OCI-LY7 (cell line): ENCODE results near the gene LEAP2. TPM values are rescaled to one million over a fixed set of nuclear protein-coding genes. Genes with fewer than 3 reads are reported as not detected.

Experiments used
- BruUV-seq: library from RNA; stranded (reverse); fragments of 400-500 nt; replicated peaks from 2 replicates; lab custom pipeline; 2021; lab: Mats Ljungman, UMichigan
- CTCF ChIA-PET: fragments of 300-600 bp; sonication (Branson Sonifier 250); formaldehyde crosslinking; loops from one replicate; lab custom pipeline; 2022; ENCODE audit warnings: antibody characterized with exemption; ENCODE audit not compliant: unreplicated experiment; lab: Charles Lee
- POLR2A ChIA-PET: fragments of 300-600 bp; sonication (Branson Sonifier 250); formaldehyde crosslinking; loops from one replicate; lab custom pipeline; 2022; ENCODE audit warnings: antibody characterized with exemption; lab: Charles Lee
- DNase-seq: peaks from one replicate; pipeline ENCODE4 v3.0.0-alpha.2; 2015; ENCODE audit warnings: low spot score
- H2AFZ ChIP-seq: fragments of 200-600 bp; sonication (generic), shearing (Covaris generic); 2 replicates; pipeline ENCODE4 v1.6.1; 2014; ENCODE audit warnings: mild to moderate bottlenecking, antibody characterized with exemption, low read length, moderate library complexity
- H3K27ac ChIP-seq: fragments of 200-600 bp; sonication (generic); 2 replicates; pipeline ENCODE4 v1.5.1; 2014; ENCODE audit warnings: mixed run types, low read depth, mild to moderate bottlenecking, moderate library complexity, low read length, inconsistent platforms; ENCODE audit not compliant: poor library complexity, severe bottlenecking
- H3K36me3 ChIP-seq: fragments of 200-600 bp; sonication (generic); 2 replicates; pipeline ENCODE4 v1.6.1; 2014; ENCODE audit warnings: mild to moderate bottlenecking, antibody characterized with exemption, low read length, moderate library complexity, mixed read lengths; ENCODE audit not compliant: insufficient read depth
- H3K4me1 ChIP-seq: fragments of 200-600 bp; sonication (generic); 2 replicates; pipeline ENCODE4 v1.5.1; 2014; ENCODE audit warnings: mild to moderate bottlenecking, low read length; ENCODE audit not compliant: insufficient read depth, poor library complexity, severe bottlenecking
- H3K4me2 ChIP-seq: fragments of 200-600 bp; sonication (generic); 2 replicates; pipeline ENCODE4 v1.6.1; 2014; ENCODE audit warnings: mild to moderate bottlenecking, low read length
- H3K4me3 ChIP-seq: fragments of 200-600 bp; sonication (generic); 2 replicates; pipeline ENCODE4 v1.5.1; 2014; ENCODE audit warnings: mild to moderate bottlenecking, low read depth, low read length; ENCODE audit not compliant: poor library complexity, severe bottlenecking
- H3K79me2 ChIP-seq: fragments of 200-600 bp; sonication (generic); 2 replicates; pipeline ENCODE4 v1.6.1; 2016; ENCODE audit warnings: low read depth, mild to moderate bottlenecking, low read length, moderate library complexity, mixed read lengths; ENCODE audit not compliant: insufficient read depth
- H3K9me2 ChIP-seq: fragments of 200-600 bp; sonication (generic); 2 replicates; pipeline ENCODE4 v1.6.1; 2016; ENCODE audit warnings: mild to moderate bottlenecking, low read length, mixed read lengths; ENCODE audit not compliant: insufficient read depth
- H3K9me3 ChIP-seq: fragments of 200-600 bp; sonication (generic); 2 replicates; pipeline ENCODE4 v1.6.1; 2014; ENCODE audit warnings: mild to moderate bottlenecking, mixed run types, low read length, mixed read lengths
- H4K20me1 ChIP-seq: fragments of 200-600 bp; sonication (generic); 2 replicates; pipeline ENCODE4 v1.6.1; 2014; ENCODE audit warnings: mild to moderate bottlenecking, antibody characterized with exemption, low read length, moderate library complexity, mixed read lengths; ENCODE audit not compliant: insufficient read depth
- CTCF ChIP-seq: fragments of 200-600 bp; sonication (generic); conservative IDR thresholded peaks from 2 replicates; pipeline ENCODE4 v1.5.1; 2014; ENCODE audit warnings: mild to moderate bottlenecking, antibody characterized with exemption, low read length, moderate library complexity, mixed read lengths
- EZH2phosphoT487 ChIP-seq: fragments of 200-600 bp; sonication (generic); IDR thresholded peaks from 2 replicates; pipeline ENCODE4 v1.6.1; 2018; ENCODE audit warnings: low read depth, borderline replicate concordance, mild to moderate bottlenecking, mixed run types, antibody characterized with exemption, low read length, moderate library complexity, mixed read lengths
- intact Hi-C: fragments of 100-400 bp; cut with micrococcal nuclease; formaldehyde crosslinking; loops from one replicate; pipeline ENCODE4 v1.10.0; 2022; ENCODE audit not compliant: unreplicated experiment
- total RNA-seq, 2 experiments: library from RNA; depleted of rRNA in 1 of 2; stranded (reverse); fragments of >200 nt in 1 of 2; shearing (Covaris generic) in 1 of 2; gene quantifications; 2 replicates each; pipeline ENCODE4 v1.2.3, GENCODE V29; 2014 to 2022

The LEAP2 gene
- total RNA-seq, 2 experiments from 2014 or later: 4.4 to 5.6 TPM

- no TSS peak for BruUV-seq
- H3K4me3 ChIP-seq: no peak overlapping the region
- ChIA-PET CTCF (no interaction called here), POLR2A (interaction anchor here (0.6 kb wide), 1 partner anchor 23 kb away, joined by 3 read pairs; no protein-coding TSS in a partner anchor)
- H3K36me3 ChIP-seq: no peaks in the 10 kb centered on the region
- H4K20me1 ChIP-seq: no peaks in the 10 kb centered on the region
- H3K4me2 ChIP-seq: no peak overlapping the region
- no peaks in the 10 kb centered on the region for H3K4me1 ChIP-seq
- DNase-seq: no peak
- no peak for TF ChIP-seq CTCF
- H3K9me3 ChIP-seq: no peaks in the 10 kb centered on the region
- no peak overlapping the region for H2AFZ ChIP-seq
- intact Hi-C loops: loop anchor here (10.0 kb wide), 1 partner anchor 457 kb away; no protein-coding TSS in a partner anchor
- no peaks in the 10 kb centered on the region for H3K79me2 ChIP-seq
- no peaks in the 10 kb centered on the region for H3K9me2 ChIP-seq
- no peak overlapping the region for H3K27ac ChIP-seq
These were observed 35.6 kb upstream of the LEAP2 start for GRCh38 chr5:132837868-132838267.

- no peaks in the 10 kb centered on the region for H3K4me1 ChIP-seq
- POLR2A ChIA-PET: interaction anchor here (0.7 kb wide), 1 partner anchor 45 kb away, joined by 3 read pairs; no protein-coding TSS in a partner anchor
- no TSS peak for BruUV-seq
- no peaks in the 10 kb centered on the region for H3K79me2 ChIP-seq
- H2AFZ ChIP-seq: no peak overlapping the region
- intact Hi-C loops: loop anchor here (10.0 kb wide), 1 partner anchor 456 kb away; no protein-coding TSS in a partner anchor
- no peak overlapping the region for H3K4me2 ChIP-seq
- H3K36me3 ChIP-seq: no peaks in the 10 kb centered on the region
- H3K9me2 ChIP-seq: no peaks in the 10 kb centered on the region
- CTCF ChIA-PET: no interaction called here
- no peaks in the 10 kb centered on the region for H4K20me1 ChIP-seq
- H3K4me3 ChIP-seq: no peak overlapping the region
- no peaks in the 10 kb centered on the region for H3K9me3 ChIP-seq
- DNase-seq: no peak
- TF ChIP-seq EZH2phosphoT487: no peak
- no peak for TF ChIP-seq CTCF
- H3K27ac ChIP-seq: no peak overlapping the region
These were observed 34.8 kb upstream of the LEAP2 start for GRCh38 chr5:132838516-132839282.
